GM19395 (cell line): ENCODE measurements around the gene GMPR2.
A peak's percentile ranks its signal among the peaks of the same experiment; 100 is the strongest.

Experiments used
- ATAC-seq: cut with Tn5 transposase; IDR thresholded peaks from one replicate; pipeline ENCODE4 v1.9.1; 2021; ENCODE audit warnings: mild to moderate bottlenecking, moderate library complexity; ENCODE audit not compliant: unreplicated experiment

Gene GMPR2

DNA sequence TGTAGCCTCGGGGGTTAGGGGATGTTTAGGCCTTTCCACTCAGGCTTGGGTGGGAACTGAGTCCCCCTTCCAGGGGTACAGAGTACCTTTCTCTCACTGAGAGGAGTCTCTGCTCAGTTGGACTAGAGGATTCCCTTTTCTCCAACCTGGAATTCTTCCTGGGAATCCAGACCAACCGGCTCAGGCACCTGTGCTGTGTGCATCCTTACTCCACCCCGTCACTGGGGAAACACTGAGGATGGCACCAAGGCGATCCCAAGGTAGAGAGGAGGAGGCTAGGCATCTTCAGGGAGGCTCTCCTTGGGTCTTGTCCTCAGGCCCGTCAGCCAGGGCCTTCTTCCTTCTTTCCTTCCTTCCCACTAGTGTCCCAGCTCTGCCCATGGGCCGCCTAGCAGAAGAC, 31.1 kb downstream of the GMPR2 start:
- no peak for ATAC-seq

GRCh38 chr14:24264298-24264697, 31.6 kb downstream of the GMPR2 start:
- ATAC-seq = no peak

DNA sequence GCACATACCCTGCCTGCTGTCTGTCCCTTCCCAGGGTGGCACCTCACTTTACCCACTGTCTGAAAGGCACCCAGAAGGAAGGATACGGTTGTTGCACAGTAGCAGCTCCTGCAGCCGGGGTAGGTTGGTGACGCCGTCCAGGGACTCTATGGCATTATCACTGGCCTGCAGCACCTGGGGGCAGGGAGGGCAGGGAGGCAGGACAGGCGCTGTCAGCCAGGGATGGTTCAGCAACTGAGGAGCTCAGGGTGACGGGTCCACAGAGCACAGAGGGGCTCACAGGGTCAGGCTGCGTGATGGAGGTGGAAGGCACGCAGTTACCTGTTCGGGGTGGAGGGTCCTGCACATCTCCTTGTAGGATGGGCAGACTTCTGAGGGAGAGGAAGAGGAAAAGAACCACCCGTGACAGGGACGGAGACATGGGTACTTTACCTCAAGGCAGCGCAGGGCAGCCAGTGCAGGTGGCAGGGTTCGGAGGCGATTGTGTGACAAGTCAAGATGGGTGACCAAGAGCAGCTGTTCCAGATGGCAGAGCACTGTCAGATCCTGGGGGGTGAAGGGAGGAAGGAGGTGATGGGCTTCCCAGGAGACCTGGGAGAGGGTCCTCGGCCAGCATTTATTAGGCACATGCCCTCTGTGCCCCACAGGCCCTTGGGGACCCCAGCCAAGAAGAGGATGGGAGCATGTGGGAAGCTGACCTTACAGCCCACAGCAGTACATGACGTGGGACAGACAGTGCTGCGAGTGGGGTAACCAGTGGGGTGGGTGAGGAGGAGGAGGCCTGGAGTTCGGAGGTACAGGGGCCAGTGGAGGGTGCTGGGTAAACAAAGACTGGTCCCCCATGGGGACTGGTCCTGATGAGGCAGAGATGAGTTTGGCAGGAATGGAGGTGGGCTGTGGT, 33.9 kb downstream of the GMPR2 start:
- no peak for ATAC-seq

GRCh38 chr14:24267516-24267915, 34.8 kb downstream of the GMPR2 start:
- no peak for ATAC-seq

DNA sequence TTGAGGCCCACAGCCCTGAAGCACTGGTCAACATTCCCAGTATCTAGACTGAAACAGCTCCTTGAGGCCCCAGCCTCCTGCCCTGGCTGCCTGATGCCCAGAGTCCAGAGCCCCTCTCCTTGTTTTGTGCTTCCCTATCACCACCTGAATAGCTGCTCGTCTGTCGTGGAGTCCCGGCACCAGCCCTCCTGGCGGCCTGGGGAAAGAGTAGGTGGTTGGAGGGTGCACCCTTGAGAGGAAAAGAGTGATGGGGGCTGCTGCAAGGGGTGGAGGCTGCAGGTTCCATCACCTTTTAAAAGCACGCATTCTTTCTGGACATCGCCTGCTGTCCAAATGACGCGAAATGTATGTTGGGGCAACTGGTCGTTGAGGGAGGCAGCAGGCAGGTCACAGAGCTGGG, 35.5 kb downstream of the GMPR2 start:
- ATAC-seq = no peak

- no peak for ATAC-seq
These were observed 36.6 kb downstream of the GMPR2 start for GRCh38 chr14:24269368-24269767.

- no peak for ATAC-seq
These were observed 37.3 kb downstream of the GMPR2 start for GRCh38 chr14:24269910-24270536.

DNA sequence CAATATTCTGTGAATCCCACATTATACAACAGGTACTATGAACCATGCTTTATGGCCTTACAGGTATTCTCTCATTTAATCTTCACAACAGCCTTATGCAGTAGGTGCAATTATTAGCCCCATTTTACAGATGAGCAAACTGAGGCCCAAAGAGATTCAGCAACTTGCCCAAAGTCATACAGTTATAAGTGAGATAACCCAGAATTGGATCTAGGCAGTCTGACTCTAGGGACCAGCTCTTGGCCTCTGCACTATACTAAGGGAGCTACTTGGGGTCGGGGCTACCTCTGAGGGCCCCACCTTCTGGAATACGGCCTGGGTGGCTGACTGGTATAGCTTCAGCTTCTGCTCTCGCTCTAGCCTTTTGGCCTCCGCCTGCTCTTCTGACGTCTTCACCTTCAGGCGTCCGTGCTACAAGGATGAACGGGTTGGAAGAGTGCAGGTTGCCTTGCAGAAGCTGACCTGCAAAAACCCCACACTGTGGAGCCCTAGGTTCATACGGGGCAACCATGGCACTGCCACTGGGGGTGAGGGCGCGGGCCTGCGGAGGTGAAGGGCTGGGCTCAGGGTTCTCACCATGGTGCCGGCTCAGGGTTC, 37.9 kb downstream of the GMPR2 start:
- ATAC-seq = no peak

GRCh38 chr14:24271134-24271833, 38.6 kb downstream of the GMPR2 start, which contains the start of gene RABGGTA:
RABGGTA (minus strand) TSS chr14:24271597; CDS start chr14:24271115, 482 bp downstream.
- peak; percentile 84 for ATAC-seq

DNA sequence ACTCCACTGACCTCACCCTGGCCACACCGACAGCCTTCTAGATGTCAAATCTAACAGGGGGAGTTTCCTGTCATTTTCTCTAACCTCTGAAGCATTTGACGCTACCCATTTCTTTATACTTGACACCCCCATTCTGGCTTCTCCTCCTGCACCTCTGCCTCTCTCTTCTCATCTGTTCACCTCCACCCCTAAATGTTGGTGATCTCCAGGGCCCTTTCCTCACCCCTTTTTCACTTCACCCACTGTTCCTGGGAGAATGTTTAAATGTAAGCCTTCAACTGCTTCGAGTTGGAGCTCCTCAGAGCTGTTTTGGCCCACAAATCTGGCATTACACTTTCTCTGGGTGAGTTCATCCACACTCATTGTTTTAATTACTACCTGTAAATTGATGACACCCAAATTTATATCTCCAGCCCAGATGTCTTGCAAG, 39.1 kb downstream of the GMPR2 start:
- no peak for ATAC-seq

- no peak for ATAC-seq
These were observed 39.7 kb downstream of the GMPR2 start for GRCh38 chr14:24272467-24272866.

- no peak for ATAC-seq
These were observed 40.8 kb downstream of the GMPR2 start for GRCh38 chr14:24273422-24273998.

DNA sequence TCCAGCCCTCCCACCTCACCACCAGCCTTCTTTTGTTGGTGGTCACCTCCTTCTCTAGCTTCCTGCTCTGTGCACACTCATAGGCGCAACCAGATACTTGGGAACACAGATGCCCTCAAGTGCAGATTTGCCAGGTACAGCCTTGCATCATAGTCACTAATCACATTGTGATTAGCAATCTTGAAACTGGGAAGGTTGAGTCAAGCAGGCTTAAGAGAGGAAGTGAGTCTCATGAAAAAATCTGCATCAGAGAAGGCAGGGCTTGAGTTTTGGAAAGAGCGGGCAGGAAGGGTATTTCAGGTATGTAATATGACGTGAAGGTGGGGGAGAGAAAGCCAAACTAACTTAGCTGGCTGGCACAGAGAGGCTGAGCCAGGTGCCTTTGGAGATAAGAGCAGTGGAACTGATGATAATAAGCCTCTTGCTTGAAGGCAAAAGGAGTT, 41.4 kb downstream of the GMPR2 start:
- ATAC-seq = peak; percentile 50

- ATAC-seq = no peak
These were observed 44.3 kb downstream of the GMPR2 start for GRCh38 chr14:24277071-24277470.

DNA sequence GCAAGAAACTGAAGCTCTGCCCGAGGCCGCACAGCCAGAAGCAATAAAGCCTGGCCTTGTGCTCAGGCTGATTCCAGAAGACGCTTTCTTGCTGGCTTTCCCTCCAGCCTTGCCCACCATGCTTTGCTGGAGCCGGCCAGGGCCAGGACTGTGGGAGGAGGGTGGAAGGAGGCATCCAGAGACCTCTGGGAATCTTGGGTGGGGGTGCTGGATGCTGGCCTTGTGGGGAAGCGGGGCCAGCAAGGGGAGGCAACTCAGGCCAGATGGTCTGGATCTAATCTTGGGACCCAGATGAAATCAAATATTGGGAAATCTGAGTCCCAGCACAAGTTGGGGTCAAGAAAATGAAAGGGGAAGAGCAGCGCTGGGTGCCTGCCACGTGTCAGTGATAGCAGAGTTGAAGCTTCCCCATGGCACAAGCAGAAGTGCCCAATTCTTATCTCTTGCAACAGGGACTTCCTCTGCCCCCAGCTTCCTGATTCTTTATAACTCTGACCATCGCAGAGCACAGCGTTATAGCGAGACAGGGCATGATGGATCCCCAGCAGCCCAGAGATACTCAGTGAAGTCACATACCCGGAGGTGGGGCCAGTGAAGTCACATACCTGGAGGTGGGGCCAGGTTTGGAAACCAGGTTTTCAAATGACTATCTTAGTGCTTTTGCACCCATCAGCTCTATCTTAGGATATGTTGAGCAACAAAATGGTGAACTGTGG, 45.0 kb downstream of the GMPR2 start:
- ATAC-seq = no peak

- ATAC-seq = no peak
These were observed 45.7 kb downstream of the GMPR2 start for GRCh38 chr14:24278424-24278823.

DNA sequence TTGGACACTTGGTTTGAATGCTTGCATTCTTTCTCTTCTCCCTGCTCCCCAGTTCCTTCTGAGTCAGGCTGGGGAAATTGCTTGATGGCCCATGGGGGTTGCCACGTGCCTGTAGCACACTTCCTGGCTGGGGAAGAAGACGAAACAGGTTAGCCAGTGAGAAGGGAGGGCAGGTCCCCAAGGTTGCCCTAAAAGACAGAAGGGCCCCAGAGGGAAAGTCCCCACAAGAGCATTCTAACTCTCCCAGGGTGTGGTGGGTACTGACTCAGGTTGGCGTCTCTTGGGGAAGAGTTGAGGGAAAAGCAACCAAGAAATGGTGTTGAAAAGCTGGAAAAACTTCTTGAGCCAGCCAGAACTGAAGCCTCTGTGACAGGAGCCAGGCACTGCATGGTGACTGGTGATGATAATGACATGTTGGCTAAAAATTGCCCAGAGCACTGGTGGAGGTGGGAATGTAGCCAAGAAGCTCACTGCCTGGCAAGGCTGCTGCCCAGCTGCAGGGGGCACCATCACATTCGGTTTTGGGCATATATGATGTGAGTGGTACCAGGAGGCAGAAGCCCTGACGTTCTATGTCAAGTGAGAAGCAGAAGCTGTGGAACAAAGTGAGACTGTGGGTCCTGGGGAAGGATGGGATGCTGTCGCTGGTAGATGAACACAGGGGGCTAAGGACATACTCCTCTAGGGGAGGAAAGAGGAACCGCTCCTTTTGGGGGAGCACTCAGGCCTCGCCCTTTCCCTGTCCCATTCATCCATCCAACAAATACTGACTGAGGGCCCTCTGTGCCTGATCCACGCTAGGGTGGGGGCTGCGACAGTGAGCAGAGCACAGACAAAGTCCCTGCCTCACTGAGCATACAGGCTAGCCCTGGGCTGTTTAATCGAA, 46.8 kb downstream of the GMPR2 start:
- ATAC-seq = peak; percentile 63

- ATAC-seq = no peak
These were observed 48.2 kb downstream of the GMPR2 start for GRCh38 chr14:24280797-24281460.

DNA sequence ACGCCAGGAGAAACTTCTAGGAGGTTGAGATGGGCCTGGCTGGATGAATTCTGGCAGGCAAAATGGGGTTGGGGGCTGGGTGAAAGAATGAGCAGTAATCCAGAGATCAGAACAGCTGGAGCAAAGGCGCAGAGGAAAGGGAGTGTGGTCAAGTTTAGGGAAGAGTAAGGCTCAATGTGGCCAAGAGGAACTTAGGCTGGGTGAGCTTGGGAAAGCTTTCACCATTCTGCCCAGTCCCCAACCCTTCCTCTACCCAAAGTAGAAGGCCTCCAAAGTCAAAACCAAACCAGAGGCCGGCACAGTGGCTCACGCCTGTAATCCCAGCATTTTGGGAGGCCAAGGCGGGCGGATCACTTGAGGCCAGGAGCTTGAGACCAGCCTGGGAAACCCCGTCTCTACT, 48.9 kb downstream of the GMPR2 start:
- no peak for ATAC-seq
